CD14-positive monocyte (primary cell): ENCODE results near the gene RCOR1. TPM values are rescaled to one million over a fixed set of nuclear protein-coding genes. Genes with fewer than 3 reads are reported as not detected.

ENCODE experiments used
- DNase-seq, 3 donors: peaks; one replicate each; pipeline ENCODE4 v3.0.0-alpha.2; 2011 to 2022
- H2AFZ ChIP-seq: 2 replicates; pipeline ENCODE4 v1.6.0; 2012; ENCODE audit warnings: mild to moderate bottlenecking, low read depth, low read length, inconsistent platforms; ENCODE audit not compliant: insufficient read depth, poor library complexity, severe bottlenecking
- H3K27ac ChIP-seq, 2 donors: 1 replicate in 1 of 2; 2 replicates in 1 of 2; pipeline ENCODE4 v1.5.1; 2012 to 2013; ENCODE audit warnings: low read length in 2 of 2, control low read depth in 1 of 2, inconsistent platforms in 1 of 2, low read depth in 1 of 2, mild to moderate bottlenecking in 1 of 2
- H3K27me3 ChIP-seq, 2 donors: one replicate each; pipeline versions ENCODE4 v1.6.0 to v1.6.1; 2011 to 2013; ENCODE audit warnings: low read length in 2 of 2; ENCODE audit not compliant: control insufficient read depth in 2 of 2, insufficient read depth in 2 of 2
- H3K36me3 ChIP-seq, 2 donors: replicated peaks in 1 of 2; 1 replicate in 1 of 2; 2 replicates in 1 of 2; pipeline versions ENCODE4 v1.5.1 to v1.6.1; 2012 to 2013; ENCODE audit warnings: low read length in 2 of 2, control low read depth in 1 of 2, inconsistent platforms in 1 of 2, mild to moderate bottlenecking in 1 of 2; ENCODE audit not compliant: insufficient read depth in 2 of 2, control insufficient read depth in 1 of 2
- H3K4me1 ChIP-seq, 2 donors: 1 replicate in 1 of 2; 2 replicates in 1 of 2; pipeline versions ENCODE4 v1.5.1 to v1.6.1; 2012 to 2013; ENCODE audit warnings: low read length in 2 of 2, control low read depth in 1 of 2, inconsistent platforms in 1 of 2, mild to moderate bottlenecking in 1 of 2, moderate library complexity in 1 of 2; ENCODE audit not compliant: insufficient read depth in 2 of 2, control insufficient read depth in 1 of 2
- H3K4me2 ChIP-seq: replicated peaks from 2 replicates; pipeline ENCODE3; 2012; ENCODE audit warnings: low read length, moderate library complexity, mild to moderate bottlenecking; ENCODE audit not compliant: poor library complexity, severe bottlenecking; ENCODE audit errors: extremely low read depth
- H3K4me3 ChIP-seq, 3 experiments: fragments of 200-600 bp in 1 of 3; sonication (generic) in 1 of 3; replicated peaks in 1 of 3; 1 replicate in 2 of 3; 2 replicates in 1 of 3; pipeline ENCODE4 v1.5.1; 2011 to 2013; ENCODE audit warnings: low read length in 3 of 3, mild to moderate bottlenecking in 3 of 3, control low read depth in 2 of 3, low read depth in 2 of 3, inconsistent platforms in 1 of 3, moderate library complexity in 1 of 3
- H3K79me2 ChIP-seq: 2 replicates; pipeline ENCODE4 v1.6.0; 2012; ENCODE audit warnings: mild to moderate bottlenecking, control low read depth, inconsistent platforms, low read length, moderate library complexity; ENCODE audit not compliant: insufficient read depth
- H3K9ac ChIP-seq: 2 replicates; pipeline ENCODE4 v1.6.0; 2017; ENCODE audit warnings: low read length, mild to moderate bottlenecking; ENCODE audit not compliant: insufficient read depth, poor library complexity, severe bottlenecking
- H3K9me3 ChIP-seq, 2 donors: replicated peaks in 1 of 2; 1 replicate in 1 of 2; 2 replicates in 1 of 2; pipeline versions ENCODE4 v1.5.1 to v1.6.1; 2012 to 2013; ENCODE audit warnings: low read length in 2 of 2, control low read depth in 1 of 2; ENCODE audit not compliant: control insufficient read depth in 1 of 2, insufficient read depth in 1 of 2
- H4K20me1 ChIP-seq: 2 replicates; pipeline ENCODE4 v1.6.0; 2012; ENCODE audit warnings: mild to moderate bottlenecking, low read length, control low read depth, moderate library complexity; ENCODE audit not compliant: insufficient read depth
- H3K27ac Mint-ChIP-seq, 7 donors: one replicate each; pipeline ENCODE4 v1.8.0; 2020; ENCODE audit warnings: mild to moderate bottlenecking in 7 of 7, mixed read lengths in 7 of 7, moderate library complexity in 6 of 7, inconsistent platforms in 2 of 7
- H3K27me3 Mint-ChIP-seq, 3 donors: one replicate each; pipeline ENCODE4 v1.8.0; 2021 to 2022; ENCODE audit warnings: low read depth in 3 of 3, mild to moderate bottlenecking in 3 of 3, mixed read lengths in 3 of 3, moderate library complexity in 3 of 3, inconsistent platforms in 1 of 3
- H3K36me3 Mint-ChIP-seq, 2 donors: one replicate each; pipeline ENCODE4 v1.8.0; 2020; ENCODE audit warnings: mixed read lengths in 2 of 2, inconsistent platforms in 1 of 2, mild to moderate bottlenecking in 1 of 2
- H3K4me1 Mint-ChIP-seq: one replicate; pipeline ENCODE4 v1.8.0; 2020; ENCODE audit warnings: mild to moderate bottlenecking, mixed read lengths
- H3K4me3 Mint-ChIP-seq, 2 donors: one replicate each; pipeline ENCODE4 v1.8.0; 2020; ENCODE audit warnings: mild to moderate bottlenecking in 2 of 2, mixed read lengths in 2 of 2, moderate library complexity in 1 of 2
- H3K9me3 Mint-ChIP-seq, 7 donors: one replicate each; pipeline ENCODE4 v1.8.0; 2020 to 2022; ENCODE audit warnings: mixed read lengths in 7 of 7, mild to moderate bottlenecking in 6 of 7, moderate library complexity in 6 of 7, inconsistent platforms in 2 of 7
- WGBS: methylation state at CpG from one replicate; pipeline ENCODE4 v1.1.5; 2013; ENCODE audit warnings: missing lambda C conversion rate; ENCODE audit not compliant: insufficient coverage; 5-methylcytosine and 5-hydroxymethylcytosine counted together
- intact Hi-C, 2 donors: fragments of 100-400 bp; cut with micrococcal nuclease; formaldehyde crosslinking; loops; one replicate each; pipeline versions ENCODE4 v1.15.0 to v1.15.1; 2023
- polyA plus RNA-seq, 3 donors: library from polyadenylated mRNA; depleted of rRNA in 1 of 3; unstranded in 2 of 3; stranded (reverse) in 1 of 3; fragments of 300-500 nt in 2 of 3; fragments of >200 nt in 1 of 3; fragmentation: Illumina TruSeq in 2 of 3; gene quantifications; 1 replicate in 2 of 3; 2 replicates in 1 of 3; pipeline ENCODE4 v1.2.3, GENCODE V29; 2012 to 2021
- TF ChIP-seq, protein P1 (sequence below): fragments of 200-600 bp; IDR thresholded peaks from one replicate; pipeline ENCODE4 v1.8.0; 2022; ENCODE audit warnings: antibody characterized with exemption, mild to moderate bottlenecking

The RCOR1 gene
- polyA plus RNA-seq, 3 donors: 2.1 to 36.6 (median 2.3) TPM

DNA sequence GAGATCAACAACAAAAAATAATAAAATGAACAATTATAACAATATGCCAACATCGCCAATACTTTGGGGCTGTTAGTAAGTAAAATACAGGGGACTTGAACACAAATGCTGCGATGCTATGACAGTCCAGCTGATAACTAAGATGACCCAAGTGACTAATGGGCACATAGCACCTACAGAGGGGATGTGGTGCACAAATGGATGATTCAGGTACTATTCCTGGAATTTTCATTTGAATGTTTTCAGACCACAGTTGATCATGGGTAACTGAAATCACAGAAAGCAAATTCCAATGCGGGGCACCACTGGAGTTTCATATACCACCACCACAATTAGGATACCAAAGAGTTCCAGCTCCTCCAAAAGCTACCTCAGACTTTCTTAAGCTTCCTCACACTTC is 82.9 kb downstream of the RCOR1 start:
- peaks cover 0 to 7% (median 2%) of the 10 kb centered on the region in 7 donors for H3K9me3 Mint-ChIP-seq
- H3K4me1 Mint-ChIP-seq: peaks cover 5% of the 10 kb centered on the region
- no peak for DNase-seq
- Histone ChIP-seq H3K79me2 (peaks cover 81% of the 10 kb centered on the region), H2AFZ (no peak overlapping the region), H3K4me1 (no peaks in the 10 kb centered on the region), H4K20me1 (peaks cover 81% of the 10 kb centered on the region), H3K9ac (no peak overlapping the region), H3K36me3 (peaks cover 0 to 9% of the 10 kb centered on the region in 2 donors), H3K27ac (no peak overlapping the region), H3K9me3 (no peaks in the 10 kb centered on the region), H3K4me2 (no peak overlapping the region), H3K4me3 (no peak overlapping the region), H3K27me3 (no peaks in the 10 kb centered on the region)
- TF ChIP-seq, protein P1, sequence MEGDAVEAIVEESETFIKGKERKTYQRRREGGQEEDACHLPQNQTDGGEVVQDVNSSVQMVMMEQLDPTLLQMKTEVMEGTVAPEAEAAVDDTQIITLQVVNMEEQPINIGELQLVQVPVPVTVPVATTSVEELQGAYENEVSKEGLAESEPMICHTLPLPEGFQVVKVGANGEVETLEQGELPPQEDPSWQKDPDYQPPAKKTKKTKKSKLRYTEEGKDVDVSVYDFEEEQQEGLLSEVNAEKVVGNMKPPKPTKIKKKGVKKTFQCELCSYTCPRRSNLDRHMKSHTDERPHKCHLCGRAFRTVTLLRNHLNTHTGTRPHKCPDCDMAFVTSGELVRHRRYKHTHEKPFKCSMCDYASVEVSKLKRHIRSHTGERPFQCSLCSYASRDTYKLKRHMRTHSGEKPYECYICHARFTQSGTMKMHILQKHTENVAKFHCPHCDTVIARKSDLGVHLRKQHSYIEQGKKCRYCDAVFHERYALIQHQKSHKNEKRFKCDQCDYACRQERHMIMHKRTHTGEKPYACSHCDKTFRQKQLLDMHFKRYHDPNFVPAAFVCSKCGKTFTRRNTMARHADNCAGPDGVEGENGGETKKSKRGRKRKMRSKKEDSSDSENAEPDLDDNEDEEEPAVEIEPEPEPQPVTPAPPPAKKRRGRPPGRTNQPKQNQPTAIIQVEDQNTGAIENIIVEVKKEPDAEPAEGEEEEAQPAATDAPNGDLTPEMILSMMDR: no peak
- peak overlapping the region in 1 of 7 donors; percentile 18 for H3K27ac Mint-ChIP-seq
- WGBS: 100% methylated on average over 2 of the region's 3 CpGs
- intact Hi-C loops: no loop called here
- H3K27me3 Mint-ChIP-seq: no peaks in the 10 kb centered on the region
- H3K4me3 Mint-ChIP-seq: no peak overlapping the region
- H3K36me3 Mint-ChIP-seq: peaks cover 2 to 28% of the 10 kb centered on the region in 2 donors

DNA sequence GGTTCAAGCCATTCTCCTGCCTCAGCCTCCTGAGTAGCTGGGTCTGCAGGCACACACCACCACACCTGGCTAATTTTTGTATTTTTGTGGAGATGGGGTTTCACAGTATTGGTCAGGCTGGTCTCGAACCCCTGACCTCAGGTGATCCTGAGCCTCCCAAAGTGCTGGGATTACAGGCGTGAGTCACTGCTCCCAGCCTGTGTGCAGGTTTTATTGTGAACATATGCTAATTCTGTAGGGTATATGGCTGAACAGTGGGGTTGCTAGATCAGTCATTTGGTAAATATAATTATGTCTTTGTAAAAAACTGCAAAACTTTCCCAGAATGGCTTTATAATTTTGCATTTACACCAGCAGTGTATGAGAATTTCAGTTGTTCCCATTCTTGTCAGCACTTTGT is 85.9 kb downstream of the RCOR1 start:
- no peak overlapping the region for H2AFZ ChIP-seq
- WGBS: 100% methylated on average over 1 of the region's 2 CpGs
- H3K4me2 ChIP-seq: no peak overlapping the region
- no peaks in the 10 kb centered on the region for H3K27me3 Mint-ChIP-seq
- peaks cover 12 to 23% of the 10 kb centered on the region in 2 donors for H3K36me3 ChIP-seq
- TF ChIP-seq, protein P1: no peak
- peak overlapping the region in 1 of 7 donors; percentile 18 for H3K27ac Mint-ChIP-seq
- H3K36me3 Mint-ChIP-seq: peaks cover 15 to 20% of the 10 kb centered on the region in 2 donors
- H3K4me1 Mint-ChIP-seq: peaks cover 2% of the 10 kb centered on the region
- intact Hi-C loops: no loop called here
- H3K4me1 ChIP-seq: no peaks in the 10 kb centered on the region
- H3K4me3 ChIP-seq: no peak overlapping the region
- H3K27ac ChIP-seq: peak overlapping the region in 1 of 2 donors; percentile 20
- peaks cover 81% of the 10 kb centered on the region for H4K20me1 ChIP-seq
- H3K79me2 ChIP-seq: peaks cover 80% of the 10 kb centered on the region
- H3K9me3 ChIP-seq: no peaks in the 10 kb centered on the region
- no peak for DNase-seq
- H3K9me3 Mint-ChIP-seq: peaks cover 0 to 3% (median 0%) of the 10 kb centered on the region in 7 donors
- H3K4me3 Mint-ChIP-seq: no peak overlapping the region
- H3K27me3 ChIP-seq: no peaks in the 10 kb centered on the region
- no peak overlapping the region for H3K9ac ChIP-seq
